ENCODE measurements around the gene DMXL1. TPM values are rescaled to one million over a fixed set of nuclear protein-coding genes. Genes with fewer than 3 reads are reported as not detected.
"Not testable (repeated sequence)": the region's sequence is repeated elsewhere in the genome, so short reads cannot be mapped to it uniquely, and the experiment has no call there.

DMXL1 gene
- total and polyA plus RNA-seq, 4 donors, result 4.3 to 38.1 (median 25.1) TPM

DNA sequence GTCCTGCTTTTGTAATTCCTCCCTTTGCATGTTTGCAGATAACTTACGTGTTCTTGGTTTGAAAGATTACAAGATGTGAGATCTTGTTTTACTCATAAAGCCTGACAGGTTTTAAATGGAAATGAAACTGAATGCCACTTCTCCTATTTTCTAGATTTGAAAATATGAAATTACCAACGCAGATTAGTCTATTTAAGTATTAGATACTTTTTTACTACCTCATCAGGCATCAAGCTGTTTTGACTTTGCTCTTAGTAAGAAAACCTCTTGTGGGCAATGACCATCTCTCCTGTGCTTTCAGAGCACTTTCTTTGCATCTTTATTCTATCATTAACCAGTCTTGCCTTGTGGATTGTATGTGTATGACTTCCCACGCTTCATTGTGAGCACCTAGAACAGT lies 3.5 kb downstream of the DMXL1 start:
- TF ChIP-seq TAF1 (conservative IDR thresholded peaks at IDR 0.05) (no peak), RXRA (IDR thresholded peaks at IDR 0.05) (no peak), RAD21 (IDR thresholded peaks at IDR 0.05) (no peak), SP1 (IDR thresholded peaks at IDR 0.05) (no peak), FOXA1 (IDR thresholded peaks at IDR 0.05) (no peak)
- TF ChIP-seq, protein P1, sequence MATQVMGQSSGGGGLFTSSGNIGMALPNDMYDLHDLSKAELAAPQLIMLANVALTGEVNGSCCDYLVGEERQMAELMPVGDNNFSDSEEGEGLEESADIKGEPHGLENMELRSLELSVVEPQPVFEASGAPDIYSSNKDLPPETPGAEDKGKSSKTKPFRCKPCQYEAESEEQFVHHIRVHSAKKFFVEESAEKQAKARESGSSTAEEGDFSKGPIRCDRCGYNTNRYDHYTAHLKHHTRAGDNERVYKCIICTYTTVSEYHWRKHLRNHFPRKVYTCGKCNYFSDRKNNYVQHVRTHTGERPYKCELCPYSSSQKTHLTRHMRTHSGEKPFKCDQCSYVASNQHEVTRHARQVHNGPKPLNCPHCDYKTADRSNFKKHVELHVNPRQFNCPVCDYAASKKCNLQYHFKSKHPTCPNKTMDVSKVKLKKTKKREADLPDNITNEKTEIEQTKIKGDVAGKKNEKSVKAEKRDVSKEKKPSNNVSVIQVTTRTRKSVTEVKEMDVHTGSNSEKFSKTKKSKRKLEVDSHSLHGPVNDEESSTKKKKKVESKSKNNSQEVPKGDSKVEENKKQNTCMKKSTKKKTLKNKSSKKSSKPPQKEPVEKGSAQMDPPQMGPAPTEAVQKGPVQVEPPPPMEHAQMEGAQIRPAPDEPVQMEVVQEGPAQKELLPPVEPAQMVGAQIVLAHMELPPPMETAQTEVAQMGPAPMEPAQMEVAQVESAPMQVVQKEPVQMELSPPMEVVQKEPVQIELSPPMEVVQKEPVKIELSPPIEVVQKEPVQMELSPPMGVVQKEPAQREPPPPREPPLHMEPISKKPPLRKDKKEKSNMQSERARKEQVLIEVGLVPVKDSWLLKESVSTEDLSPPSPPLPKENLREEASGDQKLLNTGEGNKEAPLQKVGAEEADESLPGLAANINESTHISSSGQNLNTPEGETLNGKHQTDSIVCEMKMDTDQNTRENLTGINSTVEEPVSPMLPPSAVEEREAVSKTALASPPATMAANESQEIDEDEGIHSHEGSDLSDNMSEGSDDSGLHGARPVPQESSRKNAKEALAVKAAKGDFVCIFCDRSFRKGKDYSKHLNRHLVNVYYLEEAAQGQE (IDR thresholded peaks at IDR 0.05), result no peak
- no peak for DNase-seq (ENCODE audit: low spot score)
- H3K4me3 ChIP-seq (ENCODE audit: low read depth in 1 of 3, low read length in 3 of 3), result no peak overlapping the region

DNA sequence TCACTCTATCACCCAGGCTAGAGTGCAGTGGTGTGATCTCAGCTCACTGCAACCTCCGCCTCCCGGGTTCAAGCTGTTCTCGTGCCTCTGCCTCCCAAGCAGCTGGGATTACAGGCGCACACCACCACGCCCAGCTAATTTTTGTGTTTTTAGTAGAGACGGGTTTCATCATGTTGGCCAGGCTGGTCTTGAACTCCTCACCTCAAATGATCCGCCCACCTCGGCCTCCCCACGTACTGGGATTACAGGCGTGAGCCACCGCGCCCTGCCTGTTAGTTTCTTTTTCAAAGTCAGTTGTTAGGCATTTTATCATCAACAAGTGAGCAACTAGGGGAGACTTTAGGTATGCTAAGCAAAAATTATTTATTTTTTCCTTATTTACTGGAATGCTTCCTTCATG lies 4.4 kb downstream of the DMXL1 start:
- H3K36me3 ChIP-seq (ENCODE audit: control insufficient read depth in 4 of 4, insufficient read depth in 3 of 4, low read depth in 1 of 4, low read length in 3 of 4); H3K4me3 ChIP-seq (ENCODE audit: low read depth in 1 of 3, low read length in 3 of 3); H3K27ac ChIP-seq (ENCODE audit: low read depth in 1 of 2, low read length in 2 of 2); DNase-seq (ENCODE audit: low spot score); H3K9ac ChIP-seq (ENCODE audit: low read depth in 1 of 2, low read length in 2 of 2); H3K9me3 ChIP-seq (ENCODE audit: control insufficient read depth in 4 of 4, low read length in 3 of 4); H3K27me3 ChIP-seq (ENCODE audit: control insufficient read depth in 4 of 4, insufficient read depth in 4 of 4, low read length in 3 of 4): not testable (repeated sequence)
- peaks cover 8 to 27% (median 18%) of the 10 kb centered on the region in 4 donors for H3K4me1 ChIP-seq (ENCODE audit: control insufficient read depth in 4 of 4, insufficient read depth in 4 of 4, low read length in 3 of 4)
- 95% methylated on average over 12 of the region's 12 CpGs for WGBS

More for the DNA sequence above, 3.5 kb downstream of the DMXL1 start:
- Histone ChIP-seq H3K9ac (ENCODE audit: low read depth in 1 of 2, low read length in 2 of 2) (no peak overlapping the region), H3K36me3 (ENCODE audit: control insufficient read depth in 4 of 4, insufficient read depth in 3 of 4, low read depth in 1 of 4, low read length in 3 of 4) (no peaks in the 10 kb centered on the region), H3K27ac (ENCODE audit: low read depth in 1 of 2, low read length in 2 of 2) (no peak overlapping the region), H3K4me1 (ENCODE audit: control insufficient read depth in 4 of 4, insufficient read depth in 4 of 4, low read length in 3 of 4) (peaks cover 8 to 33% (median 20%) of the 10 kb centered on the region in 4 donors), H3K27me3 (ENCODE audit: control insufficient read depth in 4 of 4, insufficient read depth in 4 of 4, low read length in 3 of 4) (no peaks in the 10 kb centered on the region), H3K9me3 (ENCODE audit: control insufficient read depth in 4 of 4, low read length in 3 of 4) (no peaks in the 10 kb centered on the region)
- 85% methylated on average over 3 of the region's 3 CpGs for WGBS

DNA sequence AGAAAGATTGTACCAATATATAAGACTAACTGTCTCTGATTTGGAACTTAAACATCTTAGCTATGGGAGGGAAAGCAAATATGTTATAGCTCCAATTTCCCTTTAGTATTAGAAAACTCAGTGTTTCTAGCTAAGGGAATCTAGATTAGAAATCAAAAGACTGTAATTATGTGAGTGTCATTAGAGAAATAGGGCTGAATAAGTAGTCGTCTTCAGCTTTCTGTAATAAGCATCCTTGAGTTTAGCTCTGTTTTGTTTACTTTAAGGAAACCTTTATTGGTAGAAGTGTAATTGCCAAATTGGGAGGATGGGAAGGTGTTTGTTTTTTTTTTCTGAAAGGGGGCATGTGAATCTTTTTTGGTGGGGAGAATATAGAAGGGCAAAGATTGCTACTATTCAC lies 5.2 kb downstream of the DMXL1 start:
- Histone ChIP-seq H3K9ac (ENCODE audit: low read depth in 1 of 2, low read length in 2 of 2) (no peak overlapping the region), H3K4me1 (ENCODE audit: control insufficient read depth in 4 of 4, insufficient read depth in 4 of 4, low read length in 3 of 4) (peaks cover 8 to 32% (median 18%) of the 10 kb centered on the region in 4 donors), H3K9me3 (ENCODE audit: control insufficient read depth in 4 of 4, low read length in 3 of 4) (no peaks in the 10 kb centered on the region), H3K27me3 (ENCODE audit: control insufficient read depth in 4 of 4, insufficient read depth in 4 of 4, low read length in 3 of 4) (no peaks in the 10 kb centered on the region), H3K4me3 (ENCODE audit: low read depth in 1 of 3, low read length in 3 of 3) (no peak overlapping the region), H3K27ac (ENCODE audit: low read depth in 1 of 2, low read length in 2 of 2) (no peak overlapping the region), H3K36me3 (ENCODE audit: control insufficient read depth in 4 of 4, insufficient read depth in 3 of 4, low read depth in 1 of 4, low read length in 3 of 4) (no peaks in the 10 kb centered on the region)
- 70% methylated on average over 1 of the region's 1 CpG for WGBS
- no peak for DNase-seq (ENCODE audit: low spot score)
- TF ChIP-seq RXRA (IDR thresholded peaks at IDR 0.05) (no peak), RAD21 (IDR thresholded peaks at IDR 0.05) (no peak), TAF1 (conservative IDR thresholded peaks at IDR 0.05) (no peak), YY1 (IDR thresholded peaks at IDR 0.05) (no peak), NR2F2 (IDR thresholded peaks at IDR 0.05) (no peak)
- TF ChIP-seq, protein P2, sequence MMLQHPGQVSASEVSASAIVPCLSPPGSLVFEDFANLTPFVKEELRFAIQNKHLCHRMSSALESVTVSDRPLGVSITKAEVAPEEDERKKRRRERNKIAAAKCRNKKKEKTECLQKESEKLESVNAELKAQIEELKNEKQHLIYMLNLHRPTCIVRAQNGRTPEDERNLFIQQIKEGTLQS (IDR thresholded peaks at IDR 0.05), result no peak
- TF ChIP-seq, protein P3, sequence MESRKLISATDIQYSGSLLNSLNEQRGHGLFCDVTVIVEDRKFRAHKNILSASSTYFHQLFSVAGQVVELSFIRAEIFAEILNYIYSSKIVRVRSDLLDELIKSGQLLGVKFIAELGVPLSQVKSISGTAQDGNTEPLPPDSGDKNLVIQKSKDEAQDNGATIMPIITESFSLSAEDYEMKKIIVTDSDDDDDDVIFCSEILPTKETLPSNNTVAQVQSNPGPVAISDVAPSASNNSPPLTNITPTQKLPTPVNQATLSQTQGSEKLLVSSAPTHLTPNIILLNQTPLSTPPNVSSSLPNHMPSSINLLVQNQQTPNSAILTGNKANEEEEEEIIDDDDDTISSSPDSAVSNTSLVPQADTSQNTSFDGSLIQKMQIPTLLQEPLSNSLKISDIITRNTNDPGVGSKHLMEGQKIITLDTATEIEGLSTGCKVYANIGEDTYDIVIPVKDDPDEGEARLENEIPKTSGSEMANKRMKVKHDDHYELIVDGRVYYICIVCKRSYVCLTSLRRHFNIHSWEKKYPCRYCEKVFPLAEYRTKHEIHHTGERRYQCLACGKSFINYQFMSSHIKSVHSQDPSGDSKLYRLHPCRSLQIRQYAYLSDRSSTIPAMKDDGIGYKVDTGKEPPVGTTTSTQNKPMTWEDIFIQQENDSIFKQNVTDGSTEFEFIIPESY (IDR thresholded peaks at IDR 0.05), result no peak

Measured in liver (tissue), 9 donors.